ENCODE data around the gene PRDM16.

The PRDM16 gene

DNA sequence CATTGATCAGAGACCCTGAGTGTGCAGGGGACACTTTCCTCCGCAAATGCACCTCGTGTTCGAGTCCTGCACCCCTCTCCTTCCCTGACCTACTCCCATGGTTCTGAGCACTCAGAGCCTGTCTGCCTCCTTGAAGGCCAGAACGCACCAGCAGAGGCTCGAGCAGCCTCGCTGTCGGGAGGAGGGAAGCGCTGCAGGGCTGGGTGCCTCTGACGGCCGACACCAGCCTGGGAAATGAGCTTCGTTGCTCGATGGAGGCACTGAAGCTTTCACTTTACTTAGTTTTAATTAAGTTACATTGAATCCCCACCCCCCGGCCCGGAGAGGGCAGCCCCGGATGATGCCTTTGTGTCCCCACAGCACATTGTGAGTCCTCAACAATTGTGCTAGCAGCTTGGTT is 229.2 kb downstream of the PRDM16 start:
- no peak for DNase-seq (ENCODE audit: low read depth in 2 of 2)

DNA sequence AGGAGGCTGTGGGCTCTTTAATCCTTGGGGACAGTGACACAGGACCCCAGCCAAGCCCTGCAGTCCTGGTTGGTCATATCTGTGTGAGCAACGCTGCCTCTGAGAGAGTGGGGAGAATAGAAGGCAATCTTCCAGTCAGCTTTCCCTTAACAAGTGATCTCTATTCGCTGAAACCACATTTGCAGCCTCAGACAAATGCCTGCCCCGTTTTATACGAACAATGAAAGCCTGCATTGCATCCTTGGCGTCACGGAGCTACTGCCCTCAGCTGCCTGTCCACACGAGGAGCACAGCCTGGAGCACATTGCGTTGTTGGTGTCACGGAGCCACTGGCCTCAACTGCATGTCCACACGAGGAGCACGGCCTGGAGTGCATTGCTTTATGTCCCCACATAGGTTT is 235.2 kb downstream of the PRDM16 start:
- DNase-seq (ENCODE audit: low read depth in 2 of 2) = no peak

DNA sequence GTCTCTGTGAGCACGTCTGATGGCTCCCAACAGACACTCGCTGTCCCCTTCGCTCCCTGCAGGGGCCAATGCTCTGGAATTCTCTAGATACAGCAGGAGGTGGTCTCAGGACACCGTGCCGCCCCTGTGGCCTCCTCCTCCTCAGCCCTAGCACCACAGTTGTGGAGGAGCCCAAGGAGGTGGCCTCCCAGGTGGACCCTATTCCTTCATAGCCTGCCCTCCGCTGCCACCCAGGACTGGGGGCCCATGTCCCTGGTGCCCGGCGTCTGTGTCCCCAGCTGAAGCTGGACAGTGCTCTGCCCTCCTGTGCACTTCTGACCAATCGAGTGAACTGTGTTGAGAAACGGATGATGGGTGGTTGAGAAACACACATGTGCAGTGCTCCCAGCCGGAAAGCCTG is 235.7 kb downstream of the PRDM16 start:
- DNase-seq (ENCODE audit: low read depth in 2 of 2) = no peak

DNA sequence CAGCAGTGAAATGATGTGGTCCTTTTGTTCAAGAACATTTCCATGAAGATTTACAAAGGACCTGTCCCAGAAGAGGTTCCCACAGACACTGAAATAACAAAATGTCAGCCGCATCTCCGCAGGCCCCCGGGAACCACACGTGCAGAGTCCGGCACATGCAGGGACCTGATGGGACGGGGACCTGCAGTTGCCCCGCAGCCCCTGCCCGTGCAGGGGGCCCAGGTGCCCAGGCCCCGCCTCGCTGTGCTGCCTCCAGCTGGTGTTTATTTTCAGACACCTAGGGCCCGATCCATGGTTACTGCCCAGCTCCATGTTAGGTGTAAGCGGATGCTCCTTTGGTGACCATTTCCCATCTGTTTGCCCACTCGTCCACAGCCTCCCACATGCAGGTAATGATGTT is 236.2 kb downstream of the PRDM16 start:
- DNase-seq (ENCODE audit: low read depth in 2 of 2) = no peak

DNA sequence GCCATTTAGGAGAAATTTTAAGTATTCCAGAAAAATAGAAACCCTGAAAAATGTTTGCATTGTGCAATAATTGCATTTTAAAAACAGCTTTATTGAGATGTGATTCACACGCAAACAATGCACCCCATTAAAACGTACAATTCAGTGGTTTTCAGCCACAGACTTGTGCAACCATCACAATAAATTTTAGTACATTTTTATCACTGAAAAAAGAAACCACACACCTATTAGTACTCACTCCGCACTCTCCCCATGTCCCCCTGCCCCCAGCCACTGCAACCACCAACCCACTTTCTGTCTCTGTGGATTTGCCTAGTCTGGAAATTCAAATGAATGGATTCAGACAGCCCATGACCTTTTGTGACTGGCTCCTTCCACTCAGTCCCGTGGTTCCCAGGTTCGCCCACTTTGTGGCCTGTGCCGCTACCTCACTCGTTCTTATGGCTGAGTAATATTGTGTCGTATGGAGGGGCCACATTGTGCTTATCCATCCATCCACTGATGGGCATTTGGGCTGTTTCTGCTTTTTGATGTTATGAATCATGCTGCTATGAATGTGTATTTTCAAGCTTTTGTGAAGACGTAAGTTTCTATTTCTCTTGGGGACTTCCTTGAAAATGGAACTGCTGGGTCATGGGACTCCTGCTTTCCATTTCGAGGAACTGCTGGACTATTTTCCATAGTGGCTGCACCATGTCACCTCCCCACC is 237.7 kb downstream of the PRDM16 start:
- no peak for DNase-seq (ENCODE audit: low read depth in 2 of 2)

DNA sequence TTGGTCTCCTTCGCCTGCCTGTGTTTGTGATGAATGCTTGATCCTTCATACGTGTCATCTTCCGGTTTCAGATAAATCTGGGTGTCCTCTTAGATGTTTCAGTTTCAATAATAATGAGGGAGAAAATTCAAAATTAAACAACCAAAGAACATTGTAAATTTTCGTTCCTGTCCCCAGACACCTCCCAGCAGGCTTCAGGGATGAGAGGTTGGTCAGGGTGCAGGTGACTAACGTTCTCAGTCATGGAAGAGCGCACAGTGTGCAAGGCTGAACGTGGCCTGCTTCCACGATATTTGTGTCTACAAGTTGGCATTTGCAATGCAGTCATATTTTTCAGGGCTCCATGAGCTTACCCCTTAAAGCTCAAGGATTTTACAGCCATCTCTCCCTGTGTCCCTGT is 238.4 kb downstream of the PRDM16 start:
- DNase-seq (ENCODE audit: low read depth in 2 of 2) = no peak

DNA sequence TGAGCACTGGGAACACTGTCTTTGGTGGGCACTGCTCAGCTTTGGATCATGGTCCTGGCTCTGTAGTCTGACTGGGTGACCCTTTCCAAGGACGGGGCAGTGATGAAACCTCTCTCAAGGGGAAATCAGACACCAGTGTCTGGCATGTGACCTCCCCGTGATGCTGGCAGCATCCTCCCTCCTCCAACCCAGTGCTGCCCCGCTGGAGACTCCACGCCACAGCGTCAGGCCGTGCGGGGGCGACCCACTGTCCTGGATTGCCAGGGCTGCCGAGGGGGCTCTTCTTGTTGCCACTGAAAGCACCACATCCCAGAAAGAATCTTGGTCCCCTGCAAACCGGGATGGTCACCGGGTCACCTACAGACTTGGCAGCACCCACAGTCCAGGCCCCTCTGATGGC is 239.1 kb downstream of the PRDM16 start:
- no peak for DNase-seq (ENCODE audit: low read depth in 2 of 2)

DNA sequence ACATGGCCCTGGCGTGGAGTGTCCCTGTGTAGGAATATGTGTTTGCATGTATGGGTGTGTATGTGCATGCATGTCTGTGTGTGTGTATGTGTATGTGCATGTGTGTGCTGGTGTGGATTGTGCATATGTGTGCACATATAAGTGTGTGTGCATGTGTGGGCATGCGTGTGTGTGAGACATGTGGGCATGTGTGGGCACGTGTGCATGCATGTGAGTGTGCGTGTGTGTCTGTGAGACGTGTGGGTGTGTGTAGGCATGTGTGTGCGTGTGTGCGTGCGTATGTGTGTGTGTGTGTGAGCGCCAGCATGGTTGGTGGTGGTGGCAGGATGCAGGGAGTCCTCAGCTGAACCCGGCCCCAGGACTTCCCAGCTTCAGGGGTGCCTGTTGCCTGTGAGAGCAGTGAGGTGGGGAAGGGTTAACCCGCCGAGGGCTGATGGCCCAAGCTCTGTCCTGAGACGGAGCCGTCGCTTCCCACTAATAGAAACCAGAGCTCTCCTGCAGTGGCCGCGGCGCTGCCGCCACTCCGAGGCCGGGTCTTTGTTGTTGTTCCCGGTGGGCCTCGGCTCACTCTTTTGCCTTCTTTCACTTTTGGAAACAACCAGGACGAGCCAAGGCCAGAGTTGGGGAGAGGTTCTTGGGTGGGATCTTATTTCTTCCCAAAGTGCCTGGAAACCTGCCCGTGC is 241.9 kb downstream of the PRDM16 start:
- DNase-seq (ENCODE audit: low read depth in 2 of 2) = no peak

DNA sequence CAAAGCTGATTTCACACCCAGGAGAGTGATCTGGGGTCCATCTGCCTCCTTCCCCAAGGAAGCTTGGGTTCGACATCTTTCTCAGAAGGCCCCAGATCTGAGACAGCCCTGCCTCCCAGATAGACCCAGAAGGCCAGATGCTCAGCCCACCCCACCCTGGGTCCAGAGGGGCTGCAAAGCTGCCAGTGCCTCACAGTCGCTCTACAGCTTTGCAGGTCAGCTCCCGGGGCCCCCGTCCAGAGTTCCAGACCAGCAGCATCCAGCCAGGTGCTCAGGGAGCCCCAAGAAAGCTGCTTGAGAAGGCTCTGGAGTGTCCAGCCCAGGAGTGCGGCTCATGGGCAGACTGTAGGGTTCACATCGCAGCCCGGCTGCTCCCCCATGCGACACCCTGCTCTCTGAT is 242.7 kb downstream of the PRDM16 start:
- DNase-seq (ENCODE audit: low read depth in 2 of 2) = no peak

DNA sequence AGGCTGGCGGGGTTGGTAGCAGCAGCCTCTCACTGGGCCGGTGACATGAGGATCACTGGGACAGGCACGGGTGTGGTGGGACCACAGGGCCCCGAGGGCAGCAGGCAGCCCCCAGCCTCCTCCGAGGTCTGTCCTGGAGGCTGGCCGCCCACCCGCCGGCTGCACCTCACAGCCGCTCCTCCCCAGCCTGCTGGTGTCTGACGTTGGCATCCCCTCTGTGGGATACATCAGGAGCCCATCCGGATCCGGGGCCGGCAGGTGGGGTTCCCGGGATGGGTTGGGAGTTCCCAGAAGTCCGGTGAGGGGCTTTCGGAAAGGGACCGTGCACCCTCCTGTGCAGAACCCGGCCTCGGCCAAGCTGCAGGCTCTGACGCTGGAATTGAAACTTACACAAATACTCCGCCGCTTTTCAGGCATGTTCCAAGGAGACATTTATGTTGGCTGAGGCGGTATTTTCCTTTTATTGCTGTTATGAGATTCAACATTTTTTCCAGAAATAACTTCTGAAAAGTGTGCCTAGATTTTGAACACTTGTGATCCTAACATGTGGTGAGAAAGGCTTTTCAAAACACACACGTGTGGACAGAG is 243.4 kb downstream of the PRDM16 start:
- no peak for DNase-seq (ENCODE audit: low read depth in 2 of 2)

DNA sequence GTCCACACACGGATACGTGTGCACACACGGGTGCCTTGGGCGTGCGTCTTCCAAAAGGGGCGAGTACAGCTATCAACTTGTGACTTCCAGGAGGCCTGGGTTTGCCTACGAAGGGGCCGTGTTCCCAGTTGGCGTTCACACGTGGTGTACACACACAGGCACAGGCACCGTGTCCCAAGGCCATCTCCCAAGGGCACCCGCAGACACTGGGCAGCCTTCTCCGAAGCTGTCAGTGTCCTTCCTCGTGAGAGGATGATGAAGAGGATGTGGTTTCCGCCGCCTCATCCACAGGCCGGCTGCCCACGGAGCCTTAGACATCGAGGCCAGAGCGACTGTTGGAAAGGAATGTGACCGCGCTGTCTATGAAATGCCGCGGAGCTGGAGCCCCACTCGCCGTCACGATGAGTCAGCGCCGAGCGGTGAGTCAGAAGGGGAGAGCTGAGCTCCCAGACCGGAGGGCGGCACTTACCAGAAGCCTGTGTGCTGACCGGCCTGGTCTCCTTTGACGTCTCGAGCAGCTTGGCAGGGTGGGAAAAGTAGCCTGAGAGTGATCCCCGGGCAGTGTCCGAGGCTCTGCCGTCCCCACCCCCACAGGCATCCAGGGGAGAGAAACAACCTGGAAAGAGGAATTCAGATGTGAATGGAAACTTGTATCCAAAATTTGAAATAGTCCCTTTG is 244.0 kb downstream of the PRDM16 start:
- peak; percentile 29 to 39 for DNase-seq (ENCODE audit: low read depth in 2 of 2)

DNA sequence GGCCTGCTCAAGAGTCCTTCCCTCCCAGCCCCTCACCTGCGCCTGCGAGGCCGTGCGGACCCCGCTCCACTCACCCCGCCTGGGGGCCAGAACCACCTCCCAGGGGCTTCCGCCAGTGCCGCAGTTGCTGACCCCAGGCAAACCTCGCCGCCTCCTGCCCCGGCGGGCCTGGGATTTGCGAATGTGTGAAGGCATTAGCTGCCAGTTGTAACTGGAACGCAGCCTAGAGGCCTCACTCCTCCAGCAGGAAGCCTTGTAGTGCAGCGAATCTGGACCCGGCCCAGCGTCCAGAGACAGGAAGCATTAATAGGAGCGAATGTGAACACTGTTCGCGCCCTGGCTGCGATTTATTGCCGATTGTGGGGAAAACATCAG is 244.6 kb downstream of the PRDM16 start:
- DNase-seq (ENCODE audit: low read depth in 2 of 2) = no peak

DNA sequence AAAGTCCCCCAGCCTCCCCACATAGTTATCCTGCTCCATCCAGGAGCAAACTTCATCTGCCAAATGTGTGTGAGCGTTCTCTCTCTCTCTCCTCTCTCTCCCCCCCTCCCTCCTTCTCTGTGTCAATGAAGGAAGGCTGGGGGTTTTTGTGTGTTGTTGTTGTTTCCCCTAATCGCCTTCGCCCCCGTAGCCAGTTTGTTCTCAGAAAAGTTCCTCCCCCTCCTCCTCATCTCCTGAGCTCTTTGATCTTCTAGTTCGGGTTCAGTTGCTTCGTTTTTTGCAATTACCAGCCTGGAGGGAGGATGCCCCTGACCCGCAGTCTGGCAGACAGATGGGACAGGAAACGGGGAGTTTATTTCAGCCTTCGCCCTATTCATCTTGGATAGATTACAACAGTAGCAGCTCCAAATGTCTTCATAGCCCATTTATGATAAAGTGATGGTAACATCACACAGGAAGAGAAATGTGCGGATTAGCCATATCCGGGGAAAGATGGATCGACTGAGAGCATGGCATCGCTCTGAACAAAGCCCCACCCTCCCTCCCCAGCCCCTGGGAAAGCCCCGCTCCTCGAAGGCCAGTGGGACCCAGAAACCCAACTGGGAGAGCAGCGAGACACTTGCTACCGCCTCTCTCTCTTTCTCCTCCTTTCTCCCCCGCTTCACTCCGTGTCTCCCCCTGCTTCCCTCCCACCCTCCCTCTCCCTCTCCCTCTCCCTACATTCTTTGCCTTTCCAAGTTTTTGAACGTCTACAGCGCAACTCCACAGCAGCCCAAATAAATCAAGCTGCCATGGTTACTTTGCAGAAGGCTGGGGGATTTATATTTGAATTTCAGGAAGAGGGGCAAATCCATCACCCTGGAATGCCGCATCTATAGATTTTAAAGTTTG is 245.7 kb downstream of the PRDM16 start:
- no peak for DNase-seq (ENCODE audit: low read depth in 2 of 2)

DNA sequence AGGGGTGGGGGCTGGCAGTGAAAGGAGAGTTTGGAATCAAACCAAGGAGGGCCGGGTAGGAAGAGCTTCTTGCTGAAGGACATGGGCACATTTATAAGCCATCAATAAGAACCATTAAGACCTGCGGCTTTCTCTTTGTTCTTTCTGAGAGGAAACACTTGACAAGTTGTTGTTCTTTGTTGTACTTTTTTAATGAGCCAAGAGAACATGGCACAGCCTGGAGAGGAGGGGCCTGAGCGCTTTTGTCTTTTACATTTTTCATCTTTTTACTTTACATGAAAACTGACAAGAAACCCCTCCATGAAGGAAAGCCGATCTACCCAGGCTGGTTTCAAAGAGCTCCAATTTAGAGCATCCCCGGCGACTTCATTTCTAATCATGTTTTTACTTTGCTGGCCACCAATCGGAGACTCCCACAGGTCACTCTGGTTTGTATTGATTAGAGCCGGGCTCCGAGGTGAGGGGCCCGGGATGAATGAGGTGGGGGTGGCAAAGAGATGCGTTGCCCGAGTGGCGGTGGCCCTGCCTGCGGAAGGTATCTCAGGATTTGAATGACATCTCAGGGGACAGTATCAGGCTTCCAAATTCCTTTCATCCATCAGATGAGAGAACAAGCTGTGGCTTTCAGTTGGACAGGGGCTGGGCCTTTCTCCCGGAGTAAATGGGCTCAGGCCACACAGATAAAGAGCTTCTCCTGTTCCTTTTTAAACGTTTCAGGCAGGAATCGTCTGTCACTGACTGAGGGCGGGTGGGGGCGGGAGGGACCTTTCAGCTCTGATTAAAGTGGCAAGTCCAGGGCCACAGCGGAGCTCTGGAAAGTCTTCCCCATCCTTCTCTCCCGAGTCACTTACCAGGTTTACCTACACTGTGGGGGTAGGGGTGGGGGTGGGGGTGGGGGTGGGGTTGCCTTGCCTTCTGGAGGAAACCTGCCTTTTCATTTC is 246.7 kb downstream of the PRDM16 start:
- DNase-seq (ENCODE audit: low read depth in 2 of 2) = no peak

DNA sequence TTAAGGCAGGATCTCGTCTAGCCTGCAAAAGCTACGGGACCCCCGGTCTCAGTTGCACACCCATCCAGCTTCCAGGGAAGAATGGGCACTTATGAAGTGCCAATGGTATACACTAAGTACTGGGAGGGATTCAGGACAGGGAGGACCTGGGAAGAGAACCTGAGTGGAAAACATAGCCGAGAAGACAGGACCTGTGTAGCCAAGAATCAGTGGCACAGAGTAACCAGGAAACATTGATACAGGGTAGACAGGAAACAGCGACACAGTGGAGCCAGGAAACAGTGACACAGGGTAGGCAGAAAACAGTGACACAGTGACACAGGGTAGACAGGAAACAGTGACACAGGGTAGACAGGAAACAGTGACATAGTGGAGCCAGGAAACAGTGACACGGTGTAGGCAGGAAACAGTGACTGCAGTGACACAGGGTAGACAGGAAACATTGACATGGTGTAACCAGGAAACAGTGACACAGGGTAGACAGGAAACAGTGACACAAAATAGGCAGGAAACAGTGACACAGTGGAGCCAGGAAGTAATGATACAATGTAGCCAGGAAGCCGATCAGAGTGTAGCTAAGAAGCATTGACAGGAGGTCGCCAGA is 247.4 kb downstream of the PRDM16 start:
- DNase-seq (ENCODE audit: low read depth in 2 of 2) = no peak

DNA sequence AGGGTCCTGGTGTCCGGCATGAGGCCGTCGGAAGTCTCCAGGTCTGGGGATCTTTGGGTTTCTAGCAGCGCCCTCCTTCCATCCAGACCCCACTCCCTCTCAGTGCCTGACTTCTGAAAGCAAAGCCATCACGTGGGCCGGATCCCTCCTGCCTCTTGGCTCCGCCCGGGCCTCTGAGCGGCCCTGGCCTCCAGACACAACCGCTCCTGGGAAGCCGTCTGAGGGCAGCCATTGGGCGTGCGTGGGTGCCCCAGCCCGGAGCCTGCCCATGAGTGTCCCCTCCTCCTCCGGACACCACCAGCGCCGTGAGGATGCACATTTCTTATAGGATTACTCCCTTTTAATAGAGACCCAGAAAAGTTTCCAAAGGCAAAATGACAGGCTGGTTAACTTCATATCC is 248.5 kb downstream of the PRDM16 start:
- DNase-seq (ENCODE audit: low read depth in 2 of 2) = no peak

DNA sequence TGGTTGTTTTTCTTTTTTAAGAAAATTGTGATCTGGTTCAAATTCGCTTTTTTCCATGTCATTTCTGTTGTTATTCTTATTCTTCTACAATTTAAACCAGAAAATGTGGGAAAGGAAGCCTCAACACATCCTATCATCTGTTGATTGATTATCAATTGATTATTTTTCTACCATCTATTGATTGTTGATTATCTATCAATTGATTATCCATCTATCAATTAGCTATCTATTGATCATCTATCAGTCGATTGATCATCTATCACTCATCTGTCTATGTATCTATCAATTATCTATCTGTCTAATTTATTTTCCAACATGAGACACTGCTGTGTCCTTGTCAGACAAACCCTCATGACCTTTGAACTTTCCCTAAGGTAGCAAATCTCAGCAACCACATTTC is 249.3 kb downstream of the PRDM16 start:
- DNase-seq (ENCODE audit: low read depth in 2 of 2) = no peak

DNA sequence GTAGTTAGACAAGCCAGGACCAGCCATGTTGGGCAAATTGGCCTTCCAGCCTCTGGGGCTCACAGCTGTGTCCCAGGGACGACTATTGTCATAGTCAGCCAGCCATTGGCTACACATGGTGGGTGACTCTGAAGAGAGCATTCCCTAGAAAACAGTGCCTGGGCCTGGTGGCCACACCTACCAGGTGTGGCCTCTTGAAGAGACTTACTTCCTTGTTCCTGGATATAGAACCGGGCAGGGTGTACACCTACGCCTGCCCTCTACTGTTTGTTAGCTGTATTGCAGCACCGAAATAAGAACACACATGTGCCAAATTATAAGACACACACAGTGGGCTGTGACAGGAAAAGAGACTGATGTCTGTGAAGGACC is 250.9 kb downstream of the PRDM16 start:
- no peak for DNase-seq (ENCODE audit: low read depth in 2 of 2)

DNA sequence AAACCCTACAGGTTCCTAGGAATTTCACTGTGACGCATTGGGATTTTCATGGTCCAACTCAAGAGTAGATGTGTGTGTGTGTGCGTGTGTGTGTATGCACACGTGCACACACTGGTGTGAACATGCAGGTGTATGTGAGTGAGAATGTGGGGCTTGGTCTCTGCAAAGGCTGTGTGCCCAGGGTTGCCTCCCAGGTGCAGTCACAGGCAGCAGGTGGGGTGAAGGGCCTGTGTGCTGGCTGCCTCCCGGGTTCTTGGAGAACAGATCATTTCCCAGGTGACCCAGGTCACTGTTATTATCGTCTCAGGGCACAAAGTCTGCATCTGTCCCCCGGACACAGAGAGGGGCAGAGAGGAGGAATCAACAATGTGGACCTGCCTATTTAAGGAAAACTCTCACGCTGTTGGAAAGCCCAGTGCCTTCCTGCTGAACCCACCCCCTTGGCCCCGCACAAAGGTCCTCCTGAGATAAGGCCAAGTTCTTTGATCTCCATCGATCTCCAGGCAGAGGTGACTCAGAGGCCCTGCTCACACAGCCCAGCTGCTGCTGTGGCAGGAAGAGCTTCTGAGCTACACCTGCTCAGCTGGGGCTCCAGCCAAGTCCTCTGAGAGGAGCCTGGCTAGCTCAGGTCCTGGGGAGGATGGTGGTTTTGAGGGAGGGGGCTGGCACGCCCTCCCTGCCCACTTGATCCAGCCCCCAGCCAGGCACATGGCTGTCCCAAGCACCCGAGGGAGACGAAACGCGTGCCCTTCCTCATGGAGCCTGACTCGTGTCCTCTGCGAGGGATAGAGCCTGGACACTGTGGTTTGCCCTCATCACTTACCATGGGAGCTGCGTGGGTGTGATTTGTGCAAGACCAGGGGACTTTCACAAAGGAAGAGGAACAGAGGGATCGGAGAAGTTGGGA is 251.5 kb downstream of the PRDM16 start:
- DNase-seq (ENCODE audit: low read depth in 2 of 2) = no peak

Measured in stimulated activated CD8-positive, alpha-beta memory T cell treated with anti-CD3 and anti-CD28 coated beads, Interleukin-7, amount 100 ng/mL, for 4 hours (primary cell).